Measurements from ENCODE around the gene HECTD2.
"Not testable (repeated sequence)": the region's sequence is repeated elsewhere in the genome, so short reads cannot be mapped to it uniquely, and the experiment has no call there.

HECTD2 gene, protein sequence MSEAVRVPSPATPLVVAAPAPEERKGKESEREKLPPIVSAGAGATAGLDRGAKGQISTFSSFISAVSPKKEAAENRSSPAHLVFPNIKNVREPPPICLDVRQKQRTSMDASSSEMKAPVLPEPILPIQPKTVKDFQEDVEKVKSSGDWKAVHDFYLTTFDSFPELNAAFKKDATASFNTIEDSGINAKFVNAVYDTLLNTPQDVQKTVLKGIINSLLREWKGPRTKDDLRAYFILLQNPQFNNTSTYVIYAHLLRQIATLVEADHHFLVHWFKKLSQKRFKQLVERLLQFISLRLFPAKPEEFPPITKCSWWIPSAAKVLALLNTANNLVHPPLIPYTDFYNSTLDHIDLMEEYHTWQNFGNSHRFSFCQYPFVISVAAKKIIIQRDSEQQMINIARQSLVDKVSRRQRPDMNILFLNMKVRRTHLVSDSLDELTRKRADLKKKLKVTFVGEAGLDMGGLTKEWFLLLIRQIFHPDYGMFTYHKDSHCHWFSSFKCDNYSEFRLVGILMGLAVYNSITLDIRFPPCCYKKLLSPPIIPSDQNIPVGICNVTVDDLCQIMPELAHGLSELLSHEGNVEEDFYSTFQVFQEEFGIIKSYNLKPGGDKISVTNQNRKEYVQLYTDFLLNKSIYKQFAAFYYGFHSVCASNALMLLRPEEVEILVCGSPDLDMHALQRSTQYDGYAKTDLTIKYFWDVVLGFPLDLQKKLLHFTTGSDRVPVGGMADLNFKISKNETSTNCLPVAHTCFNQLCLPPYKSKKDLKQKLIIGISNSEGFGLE

DNA sequence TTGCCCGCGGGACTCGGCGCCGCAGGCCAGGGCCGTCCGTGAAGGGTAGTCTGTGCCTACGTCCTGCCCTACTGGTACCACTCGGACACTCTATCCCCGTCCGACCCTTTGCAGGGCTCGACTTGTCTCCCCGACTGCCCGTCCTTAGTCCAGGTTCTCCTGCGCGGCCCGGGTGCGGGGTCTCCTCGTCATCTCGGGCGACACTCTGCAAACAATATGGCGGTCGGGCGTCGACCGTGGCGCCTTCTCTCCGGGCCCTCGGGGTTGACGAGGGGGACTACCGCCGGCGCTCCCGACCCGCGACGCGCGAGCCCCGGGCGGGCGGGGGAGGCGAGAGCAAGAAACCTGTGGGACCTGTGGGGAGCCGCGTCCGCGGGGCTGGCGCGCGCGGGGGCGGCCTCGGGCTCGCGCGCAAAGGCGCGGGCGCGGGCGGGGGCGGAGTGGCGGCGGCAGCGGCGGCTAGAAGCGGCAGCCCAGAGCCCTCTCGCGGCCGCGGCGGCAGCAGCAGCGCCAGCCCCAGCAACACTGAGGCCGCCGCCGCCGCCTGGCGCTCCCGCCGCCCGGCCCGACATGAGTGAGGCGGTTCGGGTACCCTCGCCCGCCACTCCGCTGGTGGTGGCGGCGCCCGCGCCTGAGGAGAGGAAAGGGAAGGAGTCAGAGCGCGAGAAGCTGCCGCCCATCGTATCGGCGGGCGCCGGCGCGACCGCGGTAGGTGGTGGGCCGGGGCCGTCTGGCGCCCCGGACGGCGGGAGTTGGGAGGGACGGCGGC, at the start of gene HECTD2:
TSS of gene HECTD2 (plus strand) at position 476 of the 769 bp plus-strand sequence. CDS start at position 571, 95 bp downstream.
- DNase-seq: peak; percentile 67

- no peak for DNase-seq
Measured at GRCh38 chr10:91360461-91360860, 49.7 kb upstream of the HECTD2 start.

DNA sequence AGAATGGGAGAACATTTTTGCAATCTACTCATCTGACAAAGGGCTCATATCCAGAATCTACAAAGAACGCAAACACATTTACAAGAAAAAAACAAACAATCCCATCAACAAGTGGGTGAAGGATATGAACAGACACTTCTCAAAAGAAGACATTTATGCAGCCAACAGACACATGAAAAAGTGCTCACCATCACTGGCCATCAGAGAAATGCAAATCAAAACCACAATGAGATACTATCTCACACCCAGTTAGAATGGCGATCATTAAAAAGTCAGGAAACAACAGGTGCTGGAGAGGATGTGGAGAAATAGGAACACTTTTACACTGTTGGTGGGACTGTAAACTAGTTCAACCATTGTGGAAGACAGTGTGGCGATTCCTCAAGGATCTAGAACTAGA, 44.6 kb upstream of the HECTD2 start:
- not testable (repeated sequence) for DNase-seq

GRCh38 chr10:91366704-91367103, 43.4 kb upstream of the HECTD2 start:
- DNase-seq: no peak

DNA sequence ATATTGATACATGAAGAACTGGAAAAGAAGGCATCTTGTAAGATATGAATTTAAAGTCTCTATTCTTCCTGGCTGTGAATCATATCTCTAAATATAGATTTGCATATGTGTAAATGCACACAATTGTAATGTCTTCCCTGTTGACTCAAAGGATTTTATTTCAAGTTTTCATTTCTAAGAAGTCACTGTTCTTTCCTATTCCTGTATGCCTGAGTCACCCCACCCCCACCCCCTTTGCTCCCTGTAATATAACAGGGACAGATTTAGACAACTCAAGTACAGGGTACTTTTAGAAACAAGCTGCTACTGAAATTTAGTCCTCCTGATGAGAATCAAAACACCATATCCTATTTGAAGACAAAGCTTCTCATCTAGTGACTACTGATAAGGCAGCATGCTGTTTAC, 43.0 kb upstream of the HECTD2 start:
- no peak for DNase-seq

- no peak for DNase-seq
Measured at GRCh38 chr10:91367558-91367957, 42.6 kb upstream of the HECTD2 start.

DNA sequence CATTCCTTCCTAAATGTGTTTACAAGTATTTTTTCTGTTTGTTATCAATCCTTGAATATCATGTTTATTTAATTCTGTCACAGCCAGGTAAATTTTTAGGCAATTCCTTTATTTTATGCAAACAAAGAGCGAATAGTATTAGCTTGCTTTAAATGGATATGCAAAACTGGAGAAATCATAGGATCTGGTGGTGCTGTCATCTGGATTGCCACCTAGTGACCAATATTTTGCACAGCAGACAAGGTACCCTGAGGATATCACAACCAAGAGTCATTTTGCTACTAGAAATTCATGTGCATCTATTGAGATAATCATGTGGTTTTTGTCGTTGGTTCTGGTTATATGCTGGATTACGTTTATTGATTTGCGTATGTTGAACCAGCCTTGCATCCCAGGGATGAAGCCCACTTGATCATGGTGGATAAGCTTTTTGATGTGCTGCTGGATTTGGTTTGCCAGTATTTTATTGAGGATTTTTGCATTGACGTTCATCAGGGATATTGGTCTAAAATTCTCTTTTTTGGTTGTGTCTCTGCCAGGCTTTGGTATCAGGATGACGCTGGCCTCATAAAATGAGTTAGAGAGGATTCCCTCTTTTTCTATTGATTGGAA, 40.1 kb upstream of the HECTD2 start:
- not testable (repeated sequence) for DNase-seq

GRCh38 chr10:91374052-91374451, 36.1 kb upstream of the HECTD2 start:
- no peak for DNase-seq

- no peak for DNase-seq
Measured at GRCh38 chr10:91378061-91378460, 32.1 kb upstream of the HECTD2 start.

GRCh38 chr10:91380873-91381256, 29.3 kb upstream of the HECTD2 start:
- no peak for DNase-seq

GRCh38 chr10:91381257-91381891, 28.8 kb upstream of the HECTD2 start:
- no peak for DNase-seq

- no peak for DNase-seq
Measured at GRCh38 chr10:91385306-91386085, 24.6 kb upstream of the HECTD2 start.

DNA sequence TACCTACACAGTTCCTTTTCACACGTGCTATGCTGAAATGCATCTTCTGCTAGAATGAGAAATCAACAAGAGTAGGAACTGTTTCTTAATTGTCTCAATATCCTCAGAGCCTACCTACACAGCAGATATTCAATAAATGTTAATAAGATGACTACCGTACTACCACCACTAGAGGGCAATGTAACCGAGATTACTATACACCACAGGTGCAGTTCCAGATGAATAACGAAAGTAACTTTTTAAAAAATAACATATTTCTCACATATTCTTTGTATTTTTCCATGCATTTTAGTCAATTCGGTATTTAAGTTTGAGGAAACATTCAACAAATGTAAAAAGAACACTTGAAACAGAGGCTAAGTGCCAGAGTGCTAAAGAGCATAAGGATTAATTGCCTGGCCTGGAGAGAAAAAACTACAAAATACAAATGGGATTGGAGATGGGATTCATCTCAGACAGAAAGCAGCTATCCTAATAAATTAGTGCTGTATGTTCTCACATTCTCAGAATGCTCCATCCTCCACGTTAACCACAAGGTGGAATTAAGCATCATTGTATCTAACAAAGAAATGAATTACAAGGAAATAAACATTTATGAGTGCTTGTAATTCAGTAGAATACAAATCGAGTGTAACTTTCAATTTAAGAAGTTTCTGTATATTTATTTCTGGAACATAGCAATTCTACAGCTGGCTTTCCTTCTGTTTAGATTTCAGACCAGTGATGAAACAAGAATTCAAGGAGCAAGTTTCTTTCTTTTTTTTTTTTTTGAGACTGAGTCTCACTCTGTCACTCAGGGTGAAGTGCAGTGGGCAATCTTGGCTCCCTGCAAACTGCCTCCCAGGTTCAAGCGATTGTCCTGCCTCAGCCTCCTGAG, 20.3 kb upstream of the HECTD2 start:
- DNase-seq: no peak

DNA sequence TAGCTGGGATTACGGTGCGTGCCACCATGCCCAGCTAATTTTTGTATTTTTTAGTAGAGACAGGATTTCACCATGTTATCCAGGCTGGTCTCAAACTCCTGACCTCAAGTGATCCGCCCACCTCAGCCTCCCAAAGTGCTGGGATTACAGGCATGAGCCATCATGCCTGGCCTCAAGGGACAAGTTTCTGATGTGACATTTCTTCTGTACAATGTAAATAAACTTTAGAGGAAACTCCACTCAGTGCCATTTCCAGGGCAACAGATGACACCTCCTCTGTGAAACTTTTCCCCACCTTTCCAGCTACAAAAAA, 19.7 kb upstream of the HECTD2 start:
- DNase-seq: not testable (repeated sequence)

GRCh38 chr10:91391920-91392319, 18.2 kb upstream of the HECTD2 start:
- DNase-seq: no peak

DNA sequence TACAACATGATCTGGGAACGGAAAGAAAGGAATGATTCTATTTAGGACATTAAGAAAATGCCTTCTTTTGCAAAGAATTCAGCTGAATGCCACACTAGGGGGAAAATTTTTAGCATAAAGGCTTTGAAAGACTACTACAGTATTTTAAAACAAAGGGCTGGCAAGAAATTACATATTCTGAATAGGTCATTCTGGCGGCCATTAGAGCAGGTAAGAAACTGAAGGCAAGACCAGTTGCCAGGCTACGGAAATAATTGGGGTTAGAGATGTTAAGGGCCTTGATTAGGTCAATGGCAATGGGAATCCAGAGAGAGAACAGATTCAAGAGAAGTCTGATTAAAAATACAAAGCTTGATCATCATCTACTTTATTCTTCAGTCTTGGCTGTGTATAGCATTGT, 3.8 kb upstream of the HECTD2 start:
- DNase-seq: no peak

DNA sequence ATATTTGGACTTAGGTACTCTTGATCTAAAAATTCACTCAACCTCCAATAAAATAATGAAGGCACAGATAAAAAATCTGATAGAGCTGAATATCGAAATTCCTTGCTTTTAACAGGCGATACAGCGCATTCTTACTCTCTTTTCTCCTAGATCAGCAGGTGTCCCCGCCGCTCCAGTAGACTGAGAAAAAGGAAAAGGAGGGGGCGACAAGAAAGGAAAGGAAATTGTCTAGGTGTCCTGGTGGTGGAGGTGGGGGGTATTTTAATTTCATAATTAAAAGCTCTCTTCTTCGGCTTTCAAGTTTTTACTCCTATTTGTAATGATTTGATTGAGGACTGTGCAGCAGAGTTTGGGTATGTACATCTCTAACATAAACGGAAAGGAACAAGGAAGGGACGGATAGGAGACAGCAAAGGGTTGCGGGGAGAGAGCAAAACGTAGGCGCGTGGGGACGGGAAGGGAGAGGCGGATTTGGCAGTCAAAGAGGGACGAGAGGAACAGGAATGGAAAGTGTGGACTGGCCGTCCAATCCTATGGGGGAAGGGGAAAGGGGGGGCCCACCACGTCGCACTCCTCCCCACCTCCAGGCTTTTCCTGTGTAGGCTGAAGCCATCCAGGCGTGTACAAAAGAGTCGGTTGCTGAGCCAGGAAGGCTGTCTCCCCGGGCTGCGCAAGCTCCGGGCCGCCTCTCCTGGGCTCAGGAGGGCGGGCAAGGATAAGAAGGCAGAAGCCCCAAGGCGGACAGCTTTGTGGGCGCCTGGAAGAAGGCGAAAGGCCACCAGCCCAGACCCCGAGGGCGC, 875 bp upstream of the HECTD2 start:
- DNase-seq: peak; percentile 67

DNA sequence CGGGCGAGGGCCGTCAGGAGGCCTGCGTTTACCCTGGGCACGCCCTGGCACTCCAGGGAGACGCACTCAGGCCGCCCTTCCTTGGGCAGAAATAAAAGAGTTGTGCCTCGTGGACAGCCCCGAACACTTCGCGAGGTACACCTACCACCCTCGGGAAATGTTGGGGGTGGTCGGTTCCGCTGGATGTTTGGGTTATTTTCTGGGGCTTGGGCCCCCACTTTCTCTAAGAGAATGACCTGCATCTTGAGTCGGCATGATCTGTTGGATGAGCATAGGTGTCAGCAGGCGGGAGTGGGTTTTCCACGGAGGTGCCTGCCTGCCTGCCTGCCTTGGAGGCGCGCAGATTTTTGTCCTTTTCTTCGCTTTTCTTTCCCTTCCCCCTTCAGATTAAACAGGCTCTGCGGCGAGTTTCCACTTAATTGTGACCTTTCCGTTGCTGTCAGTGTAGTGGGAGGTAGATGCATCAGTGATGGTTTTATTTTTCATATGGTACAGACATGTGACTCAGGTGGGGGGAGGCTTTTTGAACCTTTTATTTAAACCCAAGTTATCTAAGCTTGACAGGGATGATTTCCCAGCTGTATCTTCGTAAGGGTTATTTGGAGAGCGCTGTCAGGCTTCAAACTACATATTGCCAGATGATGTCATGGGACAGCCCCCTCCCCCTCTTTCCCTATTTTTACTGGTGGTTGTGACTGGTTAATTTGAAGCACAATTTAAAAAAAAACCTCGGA, 661 bp downstream of the HECTD2 start:
- DNase-seq: no peak

GRCh38 chr10:91411621-91412020, 1.5 kb downstream of the HECTD2 start:
- DNase-seq: no peak
